Measurements from ENCODE around the gene NPL.

Gene NPL

GRCh38 chr1:182779530-182779929, 10.0 kb upstream of the NPL start:
- DNase-seq: no peak

GRCh38 chr1:182781841-182782586, 7.6 kb upstream of the NPL start:
- peak; percentile 68 to 87 for DNase-seq

GRCh38 chr1:182782587-182782913, 7.0 kb upstream of the NPL start:
- DNase-seq: no peak

- DNase-seq: peak; percentile 19 to 64
Observed at GRCh38 chr1:182783068-182783467, 6.5 kb upstream of the NPL start.

GRCh38 chr1:182784556-182785171, 4.9 kb upstream of the NPL start:
- DNase-seq: peak; percentile 14 to 75

- DNase-seq: no peak
Observed at GRCh38 chr1:182785181-182785580, 4.4 kb upstream of the NPL start.

GRCh38 chr1:182786223-182786994, 3.2 kb upstream of the NPL start:
- DNase-seq: peak; percentile 32 to 77

- DNase-seq: no peak
Observed at GRCh38 chr1:182786995-182787324, 2.6 kb upstream of the NPL start.

GRCh38 chr1:182791281-182792179, 2.0 kb downstream of the NPL start:
- DNase-seq: peak; percentile 15 to 62

GRCh38 chr1:182794091-182794490, 4.5 kb downstream of the NPL start:
- no peak for DNase-seq

- DNase-seq: no peak
Observed at GRCh38 chr1:182794676-182795201, 5.2 kb downstream of the NPL start.

GRCh38 chr1:182795563-182796228, 6.1 kb downstream of the NPL start:
- DNase-seq: peak in 1 of 2 experiments; percentile 43

GRCh38 chr1:182802006-182802803, 12.6 kb downstream of the NPL start:
- no peak for DNase-seq

- no peak for DNase-seq
Observed at GRCh38 chr1:182803846-182804245, 14.3 kb downstream of the NPL start.

GRCh38 chr1:182806015-182806678, 16.6 kb downstream of the NPL start:
- peak in 1 of 2 experiments; percentile 24 for DNase-seq

- DNase-seq: no peak
Observed at GRCh38 chr1:182807907-182808306, 18.3 kb downstream of the NPL start.

- peak in 1 of 2 experiments; percentile 10 for DNase-seq
Observed at GRCh38 chr1:182809414-182809957, 19.9 kb downstream of the NPL start.

- DNase-seq: peak in 1 of 2 experiments; percentile 7
Observed at GRCh38 chr1:182811975-182812722, 22.6 kb downstream of the NPL start.

GRCh38 chr1:182816863-182817262, 27.3 kb downstream of the NPL start:
- DNase-seq: no peak

GRCh38 chr1:182817802-182818201, 28.2 kb downstream of the NPL start:
- DNase-seq: no peak
